GM18517 (cell line): ENCODE data around the gene KCNK2.

Experiments
- ATAC-seq: cut with Tn5 transposase; IDR thresholded peaks from one replicate; pipeline ENCODE4 v1.9.1; 2021; ENCODE audit warnings: mild to moderate bottlenecking, moderate library complexity; ENCODE audit not compliant: unreplicated experiment

KCNK2 gene

GRCh38 chr1:215250913-215251312, 168.4 kb downstream of the KCNK2 start:
- ATAC-seq = no peak

- no peak for ATAC-seq
These were observed 168.9 kb downstream of the KCNK2 start for GRCh38 chr1:215251428-215251827.

- ATAC-seq = no peak
These were observed 169.6 kb downstream of the KCNK2 start for GRCh38 chr1:215252164-215252563.

GRCh38 chr1:215256936-215257679, 174.6 kb downstream of the KCNK2 start:
- no peak for ATAC-seq

GRCh38 chr1:215260711-215261110, 178.2 kb downstream of the KCNK2 start:
- no peak for ATAC-seq

GRCh38 chr1:215262106-215262505, 179.6 kb downstream of the KCNK2 start:
- no peak for ATAC-seq

- no peak for ATAC-seq
These were observed 181.1 kb downstream of the KCNK2 start for GRCh38 chr1:215263636-215264035.

GRCh38 chr1:215264649-215265048, 182.1 kb downstream of the KCNK2 start:
- no peak for ATAC-seq

GRCh38 chr1:215267495-215267894, 185.0 kb downstream of the KCNK2 start:
- ATAC-seq = no peak

- ATAC-seq = no peak
These were observed 187.4 kb downstream of the KCNK2 start for GRCh38 chr1:215269955-215270354.

GRCh38 chr1:215273838-215274516, 191.4 kb downstream of the KCNK2 start:
- no peak for ATAC-seq

GRCh38 chr1:215276582-215276981, 194.0 kb downstream of the KCNK2 start:
- no peak for ATAC-seq

GRCh38 chr1:215277532-215277931, 195.0 kb downstream of the KCNK2 start:
- ATAC-seq = no peak

- no peak for ATAC-seq
These were observed 197.1 kb downstream of the KCNK2 start for GRCh38 chr1:215279682-215280081.

GRCh38 chr1:215282557-215282956, 200.0 kb downstream of the KCNK2 start:
- no peak for ATAC-seq

- ATAC-seq = no peak
These were observed 202.7 kb downstream of the KCNK2 start for GRCh38 chr1:215285013-215285800.
